Stimulated activated naive CD4-positive, alpha-beta T cell treated with Interleukin-2 at 50 U/mL for 16 hours (primary cell): ENCODE data around the gene GNG7.
"Not testable (repeated sequence)": the region's sequence is repeated elsewhere in the genome, so short reads cannot be mapped to it uniquely, and the experiment has no call there.

ENCODE experiments used
- DNase-seq: peaks from one replicate; lab custom pipeline; 2025; lab: John Stamatoyannopoulos, UW

The GNG7 gene

DNA sequence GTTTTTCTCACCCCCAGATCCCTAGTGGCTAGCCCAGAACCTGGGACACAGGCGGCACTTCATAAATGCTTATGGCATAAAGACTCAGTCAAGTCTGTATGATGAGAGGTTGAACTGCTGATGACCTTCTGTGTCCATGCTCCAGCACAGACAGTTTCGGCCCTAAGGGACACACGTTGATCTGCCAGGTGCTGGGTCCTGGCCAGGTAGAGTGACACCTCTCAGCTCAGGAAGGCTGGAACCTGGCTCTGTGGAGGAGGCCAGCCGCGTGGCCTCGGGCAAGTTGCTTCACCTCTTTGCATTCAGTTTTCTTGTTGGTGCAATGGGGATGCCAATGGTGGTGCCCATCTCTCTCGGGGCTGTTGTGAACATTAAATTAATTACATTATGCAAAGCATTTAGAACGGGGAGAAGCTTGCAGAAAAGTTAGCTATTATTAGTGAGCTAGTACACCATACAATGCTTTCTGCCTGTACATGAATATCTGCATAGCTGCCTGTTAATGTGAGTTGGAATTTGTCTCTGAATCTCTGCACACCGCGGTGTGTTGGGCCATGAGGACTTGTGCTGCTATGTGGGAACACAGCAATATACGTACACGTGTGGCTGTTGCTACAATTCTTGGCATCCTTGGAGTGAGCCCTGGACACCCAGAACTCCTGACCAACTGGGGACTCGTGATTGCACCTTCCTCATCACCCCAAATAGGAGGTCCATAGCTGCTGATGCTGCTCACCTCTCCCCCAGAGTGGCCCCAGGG, 218.1 kb downstream of the GNG7 start:
- no peak for DNase-seq

DNA sequence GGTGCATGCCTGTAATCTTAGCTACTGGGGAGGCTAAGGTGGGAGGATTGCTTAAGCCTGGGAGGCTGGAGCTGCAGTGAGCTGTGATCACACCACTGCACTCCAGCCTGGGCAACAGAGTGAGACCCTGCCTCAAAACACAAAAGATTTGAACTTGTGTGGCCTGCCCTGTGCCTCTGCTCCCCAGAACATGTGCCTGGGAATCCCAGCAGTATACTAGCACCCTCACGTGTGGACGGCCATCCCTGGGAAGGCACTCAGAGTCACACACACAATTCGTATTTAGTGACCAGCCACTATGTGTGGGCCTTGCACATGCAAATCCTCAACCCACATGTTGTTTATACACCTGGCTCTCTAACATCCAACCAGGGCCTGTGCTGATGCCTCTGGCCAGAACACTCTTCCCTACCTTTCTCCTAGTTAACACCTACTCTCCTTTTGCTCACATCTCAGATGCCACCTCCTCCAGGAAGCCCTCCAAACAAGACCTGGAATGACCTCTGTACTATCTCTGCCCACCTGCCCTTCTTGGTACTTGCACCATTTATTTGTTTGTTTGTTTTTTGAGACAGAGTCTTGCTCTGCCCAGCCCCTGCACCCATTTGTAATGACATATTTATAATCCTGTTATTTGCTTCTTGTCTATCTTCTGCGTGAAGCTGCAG, 218.9 kb downstream of the GNG7 start:
- no peak for DNase-seq

DNA sequence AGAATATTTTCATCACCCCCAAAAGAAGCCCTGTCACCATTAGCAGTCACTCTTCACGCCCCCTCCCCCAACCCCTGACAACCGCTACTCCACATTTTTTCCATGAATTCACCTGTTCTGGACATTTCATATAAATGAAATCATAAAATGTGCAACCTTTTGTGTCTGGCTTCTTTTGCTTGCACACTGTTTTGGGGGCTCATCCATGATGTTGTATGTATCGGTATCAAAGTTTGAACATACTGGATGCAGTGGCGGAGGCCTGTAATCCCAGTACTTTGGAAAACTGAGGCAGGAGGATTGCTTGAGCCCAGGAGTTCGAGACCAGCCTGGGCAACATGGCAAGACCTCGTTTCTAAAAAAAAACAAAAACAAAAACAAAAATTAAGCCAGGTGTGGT, 219.4 kb downstream of the GNG7 start:
- DNase-seq = no peak

DNA sequence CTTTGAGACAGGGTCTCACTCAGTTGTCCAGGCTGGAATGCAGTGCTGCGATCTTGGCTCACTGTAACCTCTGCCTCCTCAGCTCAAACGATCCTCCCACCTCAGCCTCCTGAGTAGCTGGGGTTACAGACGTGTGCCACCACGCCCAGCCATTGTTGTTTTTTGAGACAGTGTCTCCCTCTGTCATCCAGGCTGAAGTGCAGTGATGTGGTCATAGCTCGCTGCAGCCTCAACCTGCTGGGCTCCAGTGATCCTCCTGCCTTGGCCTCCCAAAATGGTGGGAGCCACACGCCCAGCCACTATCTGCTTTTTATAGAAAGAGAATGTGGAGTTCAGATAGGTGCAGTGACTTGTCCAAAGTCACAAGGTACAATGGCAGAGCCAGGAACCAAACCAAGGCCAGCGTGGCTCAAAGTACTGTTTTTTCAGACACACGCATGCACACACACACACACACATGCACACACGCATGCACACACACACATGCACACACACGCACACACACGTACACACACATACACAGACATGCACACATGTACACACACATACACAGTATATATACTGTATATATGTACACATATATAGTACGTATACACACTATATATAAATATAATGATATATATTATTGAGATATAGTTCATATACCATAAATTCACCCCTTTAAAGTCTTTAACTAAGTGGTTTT, 220.0 kb downstream of the GNG7 start:
- DNase-seq = no peak

DNA sequence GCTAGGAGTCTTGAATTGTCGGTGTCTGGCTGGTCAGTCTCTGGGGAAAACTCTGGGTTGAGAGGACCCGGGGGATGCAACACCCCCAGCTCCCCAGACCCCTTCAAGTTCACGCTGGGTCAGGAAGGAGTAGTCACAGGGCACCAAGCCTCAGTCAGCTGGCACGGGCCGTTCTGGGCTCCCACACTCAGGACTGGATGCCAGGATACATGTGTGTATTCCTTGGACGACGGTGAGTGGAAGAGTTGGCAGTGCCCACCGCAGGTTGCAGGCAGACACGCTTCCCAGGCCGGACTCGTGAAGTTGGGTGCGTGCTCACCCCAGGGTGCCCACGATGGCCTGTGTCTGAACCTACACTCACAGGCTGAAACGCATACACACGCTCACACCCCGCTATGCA, 221.0 kb downstream of the GNG7 start:
- no peak for DNase-seq

DNA sequence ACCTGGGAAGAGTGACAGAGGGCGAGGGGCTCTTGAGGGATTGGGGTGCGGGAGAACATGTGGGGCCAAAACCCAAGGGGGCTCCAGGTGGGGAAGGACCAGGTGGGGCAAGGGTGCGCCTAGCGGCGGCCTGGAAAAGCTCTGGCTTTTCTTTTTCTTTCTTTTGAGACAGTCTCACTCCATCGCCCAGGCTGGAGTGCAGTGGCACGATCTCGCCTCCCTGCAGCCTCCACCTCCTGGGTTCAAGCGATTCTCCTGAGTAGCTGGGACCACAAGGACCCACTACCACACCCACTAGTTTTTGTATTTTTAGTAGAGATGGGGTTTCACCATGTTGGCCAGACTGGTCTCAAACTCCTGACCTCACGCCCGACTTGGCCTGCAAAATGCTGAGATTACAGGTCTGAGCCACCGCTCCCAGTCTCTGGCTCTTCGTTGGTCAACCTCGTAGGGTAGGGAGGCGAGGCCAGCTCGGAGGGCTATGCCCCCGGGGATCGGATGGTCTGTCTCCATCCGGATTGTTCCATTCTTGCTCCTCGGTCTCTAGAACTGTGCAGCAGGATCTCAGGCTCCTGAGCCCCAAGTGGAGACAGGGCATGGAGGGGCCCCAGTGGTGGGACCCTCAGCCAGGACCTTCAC, 222.8 kb downstream of the GNG7 start:
- DNase-seq = no peak

DNA sequence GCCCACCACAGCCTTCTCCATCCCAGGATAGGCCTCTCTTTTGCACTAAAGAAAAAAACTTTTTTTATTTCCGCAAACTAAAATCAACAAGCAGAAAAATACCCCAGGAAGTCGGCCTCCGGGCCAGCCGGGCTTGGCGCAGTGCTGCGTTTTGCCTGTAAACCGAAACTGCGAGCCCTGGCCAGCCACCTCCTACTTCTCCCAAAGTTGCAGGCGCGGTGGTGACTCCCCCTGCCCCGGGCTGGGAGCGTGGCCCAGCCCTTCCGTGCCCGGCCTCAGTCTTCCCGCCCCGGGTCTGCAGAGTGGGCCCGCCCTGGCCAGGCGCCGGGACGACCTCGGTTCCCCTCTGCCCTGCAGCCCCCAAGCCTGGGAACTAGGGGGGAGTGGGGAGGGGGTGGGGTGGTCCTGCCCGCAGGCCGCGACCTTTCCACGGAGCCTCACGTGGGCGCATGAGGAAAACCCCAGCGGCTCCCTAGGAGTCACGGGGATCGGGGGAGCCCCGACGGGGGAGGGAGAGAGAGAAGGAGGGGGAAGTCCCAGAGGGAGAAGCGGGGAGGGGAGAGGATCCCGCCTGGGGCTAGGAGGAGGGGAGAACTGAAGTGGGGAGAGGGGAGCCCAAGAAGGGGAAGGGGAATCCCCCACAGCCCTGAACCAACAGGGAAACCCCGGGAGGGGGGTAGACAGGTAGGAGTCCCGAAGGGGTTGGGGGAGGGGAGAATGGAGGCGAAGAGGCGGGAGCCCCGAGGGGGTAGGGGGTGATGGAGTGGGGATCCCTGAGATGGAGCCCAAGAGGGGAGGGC, 223.5 kb downstream of the GNG7 start:
- peak; percentile 64 for DNase-seq

DNA sequence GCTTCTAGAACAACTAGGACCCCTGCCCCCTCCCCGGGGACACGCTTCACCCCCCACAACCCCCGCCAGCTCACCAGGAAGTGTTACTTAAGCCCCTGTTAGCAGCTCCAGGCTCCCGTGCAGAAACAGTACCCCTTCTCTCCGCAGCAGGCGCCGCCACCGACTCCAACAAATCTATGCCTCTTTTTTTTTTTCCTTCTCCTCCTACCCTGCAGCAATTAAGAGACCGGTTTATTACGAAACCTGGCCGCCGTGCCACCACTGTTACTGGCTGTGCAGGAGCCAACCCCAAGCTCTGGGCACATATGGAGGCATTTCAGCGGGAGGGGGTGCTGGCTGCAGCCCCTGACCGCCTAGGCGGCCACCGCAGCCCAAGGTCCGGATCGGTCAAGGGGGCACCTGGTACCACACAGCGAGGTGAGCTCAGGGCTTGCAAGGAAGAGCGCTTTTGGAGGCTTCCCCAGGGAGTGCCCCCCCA, 224.2 kb downstream of the GNG7 start:
- DNase-seq = peak; percentile 38

DNA sequence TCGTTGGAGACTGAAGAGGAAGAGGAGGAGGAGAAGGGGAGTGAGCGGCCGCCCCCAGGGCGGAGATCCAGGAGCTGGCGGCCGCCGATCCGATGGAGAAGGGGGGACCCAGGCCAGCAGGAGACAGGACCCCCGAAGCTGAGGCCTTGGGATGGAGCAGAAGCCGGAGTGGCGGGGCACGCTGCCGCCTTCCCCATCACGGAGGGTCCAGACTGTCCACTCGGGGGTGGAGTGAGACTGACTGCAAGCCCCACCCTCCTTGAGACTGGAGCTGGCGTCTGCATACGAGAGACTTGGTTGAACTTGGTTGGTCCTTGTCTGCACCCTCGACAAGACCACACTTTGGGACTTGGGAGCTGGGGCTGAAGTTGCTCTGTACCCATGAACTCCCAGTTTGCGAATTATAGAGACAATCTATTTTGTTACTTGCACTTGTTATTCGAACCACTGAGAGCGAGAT, 224.7 kb downstream of the GNG7 start:
- DNase-seq = no peak

DNA sequence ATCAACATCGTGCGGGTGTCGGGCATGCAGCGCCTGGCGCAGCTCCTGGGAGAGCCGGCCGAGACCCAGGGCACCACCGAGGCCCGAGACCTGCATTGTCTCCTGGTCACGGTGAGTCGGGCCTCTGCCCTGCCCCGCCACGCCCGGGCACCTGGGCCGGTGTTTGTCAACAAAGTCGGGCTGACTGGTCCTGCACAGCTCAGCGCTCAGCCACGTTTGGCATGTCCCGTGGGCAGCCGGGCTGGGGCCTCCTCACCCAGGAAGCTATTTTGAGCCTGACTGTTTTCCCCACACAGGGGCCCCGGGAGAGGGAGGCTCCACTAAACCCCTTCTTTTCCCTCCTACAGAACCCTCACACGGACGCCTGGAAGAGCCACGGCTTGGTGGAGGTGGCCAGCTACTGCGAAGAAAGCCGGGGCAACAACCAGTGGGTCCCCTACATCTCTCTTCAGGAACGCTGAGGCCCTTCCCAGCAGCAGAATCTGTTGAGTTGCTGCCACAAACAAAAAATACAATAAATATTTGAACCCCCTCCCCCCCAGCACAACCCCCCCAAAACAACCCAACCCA, 225.3 kb downstream of the GNG7 start:
- no peak for DNase-seq

DNA sequence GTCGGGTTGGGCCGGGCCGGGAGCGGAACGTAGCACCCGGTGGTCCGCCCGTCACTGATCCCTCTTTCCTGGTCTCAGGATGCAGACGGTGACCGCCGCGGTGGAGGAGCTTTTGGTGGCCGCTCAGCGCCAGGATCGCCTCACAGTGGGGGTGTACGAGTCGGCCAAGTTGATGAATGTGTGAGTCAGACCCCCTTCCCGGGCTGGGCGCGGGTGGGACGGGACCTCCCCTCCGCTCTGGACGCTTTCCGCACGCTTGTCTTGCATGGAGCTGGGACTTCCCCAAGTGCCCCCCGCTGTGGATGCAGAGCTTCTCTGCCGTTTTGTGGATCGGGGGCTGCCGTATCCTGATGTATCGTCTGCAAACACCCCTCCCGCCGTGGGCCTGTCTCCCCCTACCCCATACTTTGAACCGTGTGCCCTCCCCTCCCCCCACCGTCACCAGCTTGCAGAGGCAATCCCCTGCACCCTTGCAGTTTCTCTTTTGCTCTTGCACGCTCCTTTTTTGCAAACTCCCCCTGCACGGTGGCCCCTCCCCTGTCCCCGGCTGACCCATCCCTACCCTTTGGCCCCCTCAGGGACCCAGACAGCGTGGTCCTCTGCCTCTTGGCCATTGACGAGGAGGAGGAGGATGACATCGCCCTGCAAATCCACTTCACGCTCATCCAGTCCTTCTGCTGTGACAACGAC, 225.9 kb downstream of the GNG7 start:
- DNase-seq = peak; percentile 81

DNA sequence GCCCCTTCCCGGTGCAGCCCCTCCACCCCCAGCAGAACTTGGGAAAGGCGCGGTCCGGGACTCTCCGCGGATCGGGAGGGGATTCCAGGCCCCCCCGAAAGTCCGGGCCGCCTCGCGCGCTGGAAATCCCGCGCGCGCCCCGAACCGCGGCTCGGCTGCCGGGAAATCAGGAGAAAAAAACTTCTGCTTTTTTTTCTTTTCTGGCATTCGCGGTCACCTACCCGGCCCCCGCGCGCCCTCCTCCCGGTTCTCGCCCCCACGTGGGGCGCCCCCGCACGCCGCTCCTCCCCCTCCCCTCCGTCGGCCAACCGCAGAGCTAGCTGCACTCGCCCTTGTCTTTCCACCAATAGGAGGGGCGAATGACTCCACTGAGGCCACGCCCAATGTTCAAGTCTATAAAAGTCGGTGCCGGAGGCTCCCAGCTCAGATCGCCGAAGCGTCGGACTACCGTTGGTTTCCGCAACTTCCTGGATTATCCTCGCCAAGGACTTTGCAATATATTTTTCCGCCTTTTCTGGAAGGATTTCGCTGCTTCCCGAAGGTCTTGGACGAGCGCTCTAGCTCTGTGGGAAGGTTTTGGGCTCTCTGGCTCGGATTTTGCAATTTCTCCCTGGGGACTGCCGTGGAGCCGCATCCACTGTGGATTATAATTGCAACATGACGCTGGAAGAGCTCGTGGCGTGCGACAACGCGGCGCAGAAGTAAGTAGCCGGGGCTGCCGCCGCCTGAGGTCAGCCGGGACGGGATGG, 226.6 kb downstream of the GNG7 start, which contains the start of gene GADD45B:
Gene GADD45B (plus strand): TSS at position 426 of the 749 bp plus-strand sequence. CDS start 232 bp downstream, at position 658.
- DNase-seq = peak; percentile 93

DNA sequence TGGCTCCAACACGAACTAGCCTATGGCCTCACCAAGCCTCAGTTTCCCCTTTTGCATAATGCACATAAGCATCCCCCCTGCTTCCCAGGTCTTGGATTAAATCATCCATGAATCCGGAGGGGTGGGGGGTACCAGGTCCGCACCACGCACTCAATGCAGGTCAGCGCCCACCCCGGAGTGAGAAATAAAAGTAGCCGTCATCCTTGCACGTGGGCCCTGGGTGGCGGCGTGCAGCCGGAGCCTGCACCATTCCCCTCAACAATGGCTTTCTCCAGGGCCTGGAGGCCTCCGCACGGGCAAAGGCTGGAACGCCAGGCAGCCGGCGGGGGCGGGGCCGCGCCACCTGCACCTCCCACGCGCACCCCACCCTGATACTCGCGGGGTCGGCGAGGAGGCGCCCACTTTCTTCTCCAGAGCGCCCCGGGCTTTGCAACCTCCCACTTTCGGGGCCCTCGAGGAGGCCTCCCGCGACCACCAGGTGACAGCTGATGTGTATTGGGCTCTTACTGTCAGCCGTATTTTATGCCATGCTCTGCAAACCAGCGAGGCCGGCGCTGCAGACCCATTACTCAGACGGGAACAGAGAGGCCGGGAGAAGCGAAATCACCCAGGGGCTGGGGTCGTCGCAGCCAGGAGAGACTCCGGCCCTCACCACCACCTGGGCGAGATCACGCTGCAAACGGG, 227.3 kb downstream of the GNG7 start:
- DNase-seq = peak; percentile 72

DNA sequence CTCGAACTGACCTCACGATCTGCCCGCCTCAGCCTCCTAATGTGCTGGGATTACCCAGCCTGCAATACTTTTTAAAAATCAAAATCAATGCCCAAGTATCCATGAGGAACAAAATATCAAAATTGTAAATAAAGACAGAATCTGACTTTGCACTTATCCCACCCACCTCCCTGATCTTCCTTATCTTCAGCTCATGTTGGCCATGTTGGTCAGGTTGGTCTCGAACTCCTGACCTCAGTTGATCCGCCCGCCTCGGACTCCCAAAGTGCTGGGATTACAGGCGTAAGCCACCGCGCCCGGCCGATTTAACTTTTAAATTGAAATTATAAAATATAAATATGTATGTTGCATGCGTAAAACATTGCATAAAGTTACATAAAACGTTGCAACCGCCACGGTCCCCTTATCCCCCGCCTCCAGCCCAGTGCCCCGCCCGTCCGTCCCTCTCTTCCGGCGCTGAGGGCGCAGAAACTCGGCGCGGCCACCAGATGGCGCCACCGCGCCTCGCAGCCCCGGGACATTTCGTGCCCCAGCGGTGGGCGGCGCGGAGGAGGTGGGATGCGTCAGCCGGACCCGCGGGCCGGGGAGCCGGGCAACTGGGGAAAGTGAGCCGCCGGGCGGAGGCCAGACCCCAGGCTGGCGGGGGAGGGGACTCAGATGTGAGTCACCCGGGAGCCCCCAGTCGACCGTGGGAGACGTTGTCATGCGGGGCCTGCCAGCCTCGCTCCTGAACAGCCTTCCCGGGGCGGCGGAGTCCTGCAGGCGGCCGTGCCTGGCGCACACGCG, 228.1 kb downstream of the GNG7 start:
- peak; percentile 91 for DNase-seq

DNA sequence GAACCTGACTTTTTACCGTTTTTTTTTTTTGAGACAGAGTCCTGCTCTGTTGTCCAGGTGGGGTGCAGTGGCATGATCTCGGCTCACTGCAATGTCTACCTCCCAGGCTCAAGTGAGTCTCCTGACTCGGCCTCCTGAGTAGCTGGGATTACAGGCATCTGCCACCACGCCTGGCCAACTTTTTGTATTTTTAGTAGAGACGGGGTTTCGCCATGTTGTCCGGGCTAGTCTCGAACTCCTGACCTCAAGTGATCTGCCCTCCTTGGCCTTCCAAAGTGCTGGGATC, 232.6 kb downstream of the GNG7 start:
- not testable (repeated sequence) for DNase-seq

DNA sequence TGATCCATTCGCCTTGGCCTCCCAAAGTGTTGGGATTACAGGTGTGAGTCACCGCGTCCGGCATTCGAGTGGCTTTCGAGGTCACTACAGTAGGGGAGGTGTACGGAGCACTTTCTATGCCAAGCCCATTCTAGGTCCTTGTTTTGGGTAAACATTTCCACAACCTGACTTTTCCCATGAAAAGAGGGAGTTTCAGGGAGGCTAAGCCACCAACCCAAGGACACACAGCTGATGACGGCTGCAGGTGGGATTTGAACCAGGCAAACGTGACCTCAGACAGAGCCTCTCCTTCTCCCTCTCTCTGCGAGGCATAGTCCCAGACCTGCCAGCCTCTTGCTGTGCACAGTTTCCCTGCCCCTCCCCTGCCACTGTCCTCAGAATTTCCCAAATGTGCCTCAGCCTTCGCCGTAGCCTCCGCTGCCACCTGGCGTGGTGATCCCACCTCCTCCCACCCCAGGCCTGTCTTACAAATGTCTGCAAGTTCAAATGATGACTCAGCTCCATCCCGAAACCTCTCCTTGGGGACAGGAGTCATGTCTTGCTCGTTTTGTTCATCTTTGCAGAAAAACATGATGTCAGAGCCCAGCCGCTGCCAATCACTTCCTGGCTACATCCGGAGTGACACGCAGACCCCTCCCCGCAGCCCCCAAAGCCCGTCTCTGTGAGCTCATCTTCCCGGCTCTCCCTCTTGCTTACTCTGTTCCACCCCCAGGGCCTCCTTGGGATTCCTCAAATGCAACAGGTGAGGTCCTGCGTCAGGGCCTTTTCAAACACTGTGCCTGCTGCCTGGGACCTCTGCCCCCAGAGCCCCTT, 233.2 kb downstream of the GNG7 start:
- DNase-seq = no peak

DNA sequence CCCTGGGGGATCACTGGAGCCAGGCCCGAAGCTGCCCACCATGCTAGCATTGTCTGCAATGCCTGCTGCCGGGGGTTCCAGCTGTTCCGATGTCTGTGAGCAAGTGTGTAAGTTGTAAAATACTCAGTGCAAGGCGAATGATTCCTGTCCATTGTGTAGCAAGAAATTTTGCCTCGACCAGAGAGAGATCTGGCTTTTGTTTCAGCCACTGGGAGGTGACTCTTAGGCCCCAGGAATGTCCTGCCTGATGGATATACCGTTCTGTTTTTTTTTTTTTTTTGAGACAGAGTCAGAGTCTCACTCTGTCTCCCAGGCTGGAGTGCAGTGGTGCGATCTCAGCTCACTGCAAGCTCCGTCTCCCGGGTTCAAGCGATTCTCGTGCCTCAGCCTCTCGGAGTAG, 233.9 kb downstream of the GNG7 start:
- DNase-seq = no peak

DNA sequence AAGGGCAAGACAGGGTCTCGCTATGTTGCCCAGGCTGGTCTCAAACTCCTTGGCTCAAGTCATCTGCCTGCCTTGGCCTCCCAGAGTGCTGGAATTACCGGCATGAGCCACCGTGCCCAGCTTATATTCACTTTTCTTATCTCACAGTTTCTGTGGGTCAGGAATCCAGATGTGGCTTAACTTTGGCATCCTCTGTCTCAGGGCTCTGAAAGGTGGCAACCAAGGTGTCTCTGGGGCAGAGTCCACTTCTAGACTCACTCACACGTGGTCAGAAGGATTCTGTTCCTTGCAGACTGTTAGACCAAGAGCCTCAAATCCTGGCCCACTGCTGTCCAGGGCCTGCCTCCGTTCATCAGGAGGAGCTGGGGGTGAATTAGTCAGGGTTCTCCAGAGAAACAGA, 238.1 kb downstream of the GNG7 start:
- DNase-seq = no peak
